ENCODE measurements around the gene SNRNP25. TPM values are rescaled to one million over a fixed set of nuclear protein-coding genes. Genes with fewer than 3 reads are reported as not detected.

SNRNP25 gene
- total and polyA plus RNA-seq, 4 donors: 15.1 to 22.2 (median 17.7) TPM

GRCh38 chr16:102060-102855, 48.6 kb downstream of the SNRNP25 start:
- Histone ChIP-seq H3K27ac (ENCODE audit: low read depth in 1 of 2, low read length in 2 of 2) (peak overlapping the region; percentile 72 to 76), H3K4me1 (ENCODE audit: control insufficient read depth in 4 of 4, insufficient read depth in 4 of 4, low read length in 3 of 4) (peaks cover 12 to 40% (median 29%) of the 10 kb centered on the region in 4 donors), H3K9ac (ENCODE audit: low read depth in 1 of 2, low read length in 2 of 2) (no peak overlapping the region), H3K36me3 (ENCODE audit: control insufficient read depth in 4 of 4, insufficient read depth in 3 of 4, low read depth in 1 of 4, low read length in 3 of 4) (peaks cover 0 to 2% (median 0%) of the 10 kb centered on the region in 4 donors), H3K4me3 (ENCODE audit: low read depth in 1 of 3, low read length in 3 of 3) (no peak overlapping the region), H3K9me3 (ENCODE audit: control insufficient read depth in 4 of 4, low read length in 3 of 4) (no peaks in the 10 kb centered on the region), H3K27me3 (ENCODE audit: control insufficient read depth in 4 of 4, insufficient read depth in 4 of 4, low read length in 3 of 4) (no peaks in the 10 kb centered on the region)
- WGBS: 57% methylated on average over 19 of the region's 19 CpGs
- no peak for TF ChIP-seq HNF4G (IDR thresholded peaks at IDR 0.05)
- peak; percentile 16 to 39 for TF ChIP-seq HNF4A (conservative IDR thresholded peaks at IDR 0.05)
- TF ChIP-seq RXRA (IDR thresholded peaks at IDR 0.05): peak; percentile 50 to 56
- peak; percentile 97 for TF ChIP-seq NR2F2 (IDR thresholded peaks at IDR 0.05)
- no peak for TF ChIP-seq REST (IDR thresholded peaks at IDR 0.05)
- TF ChIP-seq FOXA2 (IDR thresholded peaks at IDR 0.05): no peak
- no peak for TF ChIP-seq YY1 (IDR thresholded peaks at IDR 0.05)
- no peak for TF ChIP-seq GABPA (IDR thresholded peaks at IDR 0.05 in 1 of 2, conservative IDR thresholded peaks at IDR 0.05 in 1 of 2)
- TF ChIP-seq ATF3 (IDR thresholded peaks at IDR 0.05): no peak
- TF ChIP-seq FOXA1 (IDR thresholded peaks at IDR 0.05): no peak
- no peak for TF ChIP-seq MAX (IDR thresholded peaks at IDR 0.05)
- no peak for TF ChIP-seq JUND (IDR thresholded peaks at IDR 0.05)
- peak; percentile 79 for TF ChIP-seq SP1 (IDR thresholded peaks at IDR 0.05)
- DNase-seq (ENCODE audit: low spot score): no peak

- Histone ChIP-seq H3K9me3 (ENCODE audit: control insufficient read depth in 4 of 4, low read length in 3 of 4) (no peaks in the 10 kb centered on the region), H3K27me3 (ENCODE audit: control insufficient read depth in 4 of 4, insufficient read depth in 4 of 4, low read length in 3 of 4) (no peaks in the 10 kb centered on the region), H3K4me1 (ENCODE audit: control insufficient read depth in 4 of 4, insufficient read depth in 4 of 4, low read length in 3 of 4) (peaks cover 9 to 25% (median 19%) of the 10 kb centered on the region in 4 donors), H3K9ac (ENCODE audit: low read depth in 1 of 2, low read length in 2 of 2) (no peak overlapping the region), H3K4me3 (ENCODE audit: low read depth in 1 of 3, low read length in 3 of 3) (no peak overlapping the region), H3K27ac (ENCODE audit: low read depth in 1 of 2, low read length in 2 of 2) (no peak overlapping the region), H3K36me3 (ENCODE audit: control insufficient read depth in 4 of 4, insufficient read depth in 3 of 4, low read depth in 1 of 4, low read length in 3 of 4) (peaks cover 0 to 6% (median 3%) of the 10 kb centered on the region in 4 donors)
- TF ChIP-seq MAX (IDR thresholded peaks at IDR 0.05) (peak; percentile 63), HNF4A (conservative IDR thresholded peaks at IDR 0.05) (peak in 1 of 2 donors; percentile 32), YY1 (IDR thresholded peaks at IDR 0.05) (peak; percentile 90), NR2F2 (IDR thresholded peaks at IDR 0.05) (no peak)
- DNase-seq (ENCODE audit: low spot score): no peak
- 54% methylated on average over 5 of the region's 5 CpGs for WGBS
Measured at GRCh38 chr16:104355-104754, 50.7 kb downstream of the SNRNP25 start.

GRCh38 chr16:104928-105327, 51.3 kb downstream of the SNRNP25 start:
- Histone ChIP-seq H3K9ac (ENCODE audit: low read depth in 1 of 2, low read length in 2 of 2) (no peak overlapping the region), H3K9me3 (ENCODE audit: control insufficient read depth in 4 of 4, low read length in 3 of 4) (no peaks in the 10 kb centered on the region), H3K36me3 (ENCODE audit: control insufficient read depth in 4 of 4, insufficient read depth in 3 of 4, low read depth in 1 of 4, low read length in 3 of 4) (peaks cover 0 to 7% (median 4%) of the 10 kb centered on the region in 4 donors)
- TF ChIP-seq NR2F2 (IDR thresholded peaks at IDR 0.05) (no peak), TAF1 (conservative IDR thresholded peaks at IDR 0.05) (no peak), ZBTB33 (IDR thresholded peaks at IDR 0.05) (no peak), FOXA2 (IDR thresholded peaks at IDR 0.05) (no peak), GABPA (IDR thresholded peaks at IDR 0.05 in 1 of 2, conservative IDR thresholded peaks at IDR 0.05 in 1 of 2) (no peak), RAD21 (IDR thresholded peaks at IDR 0.05) (no peak), YY1 (IDR thresholded peaks at IDR 0.05) (no peak), CTCF (IDR thresholded peaks at IDR 0.05; ENCODE audit: low read depth, low read length, missing input control) (no peak), JUND (IDR thresholded peaks at IDR 0.05) (no peak), FOXA1 (IDR thresholded peaks at IDR 0.05) (no peak), MAX (IDR thresholded peaks at IDR 0.05) (no peak)

More at GRCh38 chr16:104928-105327, 51.3 kb downstream of the SNRNP25 start:
- peaks cover 8 to 21% (median 18%) of the 10 kb centered on the region in 4 donors for H3K4me1 ChIP-seq (ENCODE audit: control insufficient read depth in 4 of 4, insufficient read depth in 4 of 4, low read length in 3 of 4)
- H3K27ac ChIP-seq (ENCODE audit: low read depth in 1 of 2, low read length in 2 of 2): no peak overlapping the region
- H3K4me3 ChIP-seq (ENCODE audit: low read depth in 1 of 3, low read length in 3 of 3): no peak overlapping the region
- WGBS: 87% methylated on average over 3 of the region's 3 CpGs
- H3K27me3 ChIP-seq (ENCODE audit: control insufficient read depth in 4 of 4, insufficient read depth in 4 of 4, low read length in 3 of 4): no peaks in the 10 kb centered on the region
- peak; percentile 78 for DNase-seq (ENCODE audit: low spot score)

All from liver (tissue), 9 donors.